ENCODE results near the gene PARVA. TPM values are rescaled to one million over a fixed set of nuclear protein-coding genes. Genes with fewer than 3 reads are reported as not detected.

Gene PARVA
- total RNA-seq, 2 experiments from 2014 or later: 0.08 to 0.98 TPM

- CTCF ChIA-PET: interaction anchor here (0.7 kb wide), 1 partner anchor 380 kb away, joined by 5 read pairs; no protein-coding TSS in a partner anchor
- intact Hi-C loops (cut with DNase I, micrococcal nuclease): no loop called here
Observed at GRCh38 chr11:12508151-12508751, 130.9 kb downstream of the PARVA start.

GRCh38 chr11:12509371-12509770 is 132.0 kb downstream of the PARVA start:
- Mint-ChIP-seq H3K36me3 (ENCODE audit: low read depth) (no peaks in the 10 kb centered on the region), H3K4me1 (ENCODE audit: low read depth) (no peaks in the 10 kb centered on the region), H3K27me3 (no peaks in the 10 kb centered on the region), H3K27ac (no peak overlapping the region), H3K9me3 (no peaks in the 10 kb centered on the region), H3K4me3 (no peak overlapping the region)
- intact Hi-C loops (cut with DNase I, micrococcal nuclease): no loop called here
- Histone ChIP-seq H3K36me3 (ENCODE audit: insufficient read depth, low read length) (no peaks in the 10 kb centered on the region), H3K4me1 (ENCODE audit: insufficient read depth, low read length) (no peaks in the 10 kb centered on the region), H3K4me3 (ENCODE audit: low read length) (no peak overlapping the region), H3K27ac (ENCODE audit: low read depth in 1 of 2, low read length in 2 of 2) (no peak overlapping the region), H3K27me3 (ENCODE audit: control insufficient read depth in 1 of 2, insufficient read depth in 2 of 2, low read length in 2 of 2) (no peaks in the 10 kb centered on the region), H3K9me3 (ENCODE audit: control insufficient read depth in 1 of 2, insufficient read depth in 1 of 2, low read length in 2 of 2) (no peaks in the 10 kb centered on the region)
- TF ChIP-seq, protein P1, sequence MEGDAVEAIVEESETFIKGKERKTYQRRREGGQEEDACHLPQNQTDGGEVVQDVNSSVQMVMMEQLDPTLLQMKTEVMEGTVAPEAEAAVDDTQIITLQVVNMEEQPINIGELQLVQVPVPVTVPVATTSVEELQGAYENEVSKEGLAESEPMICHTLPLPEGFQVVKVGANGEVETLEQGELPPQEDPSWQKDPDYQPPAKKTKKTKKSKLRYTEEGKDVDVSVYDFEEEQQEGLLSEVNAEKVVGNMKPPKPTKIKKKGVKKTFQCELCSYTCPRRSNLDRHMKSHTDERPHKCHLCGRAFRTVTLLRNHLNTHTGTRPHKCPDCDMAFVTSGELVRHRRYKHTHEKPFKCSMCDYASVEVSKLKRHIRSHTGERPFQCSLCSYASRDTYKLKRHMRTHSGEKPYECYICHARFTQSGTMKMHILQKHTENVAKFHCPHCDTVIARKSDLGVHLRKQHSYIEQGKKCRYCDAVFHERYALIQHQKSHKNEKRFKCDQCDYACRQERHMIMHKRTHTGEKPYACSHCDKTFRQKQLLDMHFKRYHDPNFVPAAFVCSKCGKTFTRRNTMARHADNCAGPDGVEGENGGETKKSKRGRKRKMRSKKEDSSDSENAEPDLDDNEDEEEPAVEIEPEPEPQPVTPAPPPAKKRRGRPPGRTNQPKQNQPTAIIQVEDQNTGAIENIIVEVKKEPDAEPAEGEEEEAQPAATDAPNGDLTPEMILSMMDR (IDR thresholded peaks at IDR 0.05): no peak
- POLR2A ChIA-PET: no interaction called here
- ATAC-seq (ENCODE audit: poor library complexity) (no peak), DNase-seq (no peak)
- CTCF ChIA-PET: no interaction called here

More at GRCh38 chr11:12508151-12508751, 130.9 kb downstream of the PARVA start:
- no peak overlapping the region for H3K4me3 Mint-ChIP-seq
- H3K27ac Mint-ChIP-seq: no peak overlapping the region
- Histone ChIP-seq H3K4me3 (ENCODE audit: low read length) (no peak overlapping the region), H3K4me1 (ENCODE audit: insufficient read depth, low read length) (no peaks in the 10 kb centered on the region), H3K36me3 (ENCODE audit: insufficient read depth, low read length) (no peaks in the 10 kb centered on the region), H3K9me3 (ENCODE audit: control insufficient read depth in 1 of 2, insufficient read depth in 1 of 2, low read length in 2 of 2) (no peaks in the 10 kb centered on the region), H3K27ac (ENCODE audit: low read depth in 1 of 2, low read length in 2 of 2) (no peak overlapping the region), H3K27me3 (ENCODE audit: control insufficient read depth in 1 of 2, insufficient read depth in 2 of 2, low read length in 2 of 2) (no peaks in the 10 kb centered on the region)
- H3K27me3 Mint-ChIP-seq: no peaks in the 10 kb centered on the region
- DNase-seq (no peak), ATAC-seq (ENCODE audit: poor library complexity) (no peak)
- POLR2A ChIA-PET: no interaction called here
- TF ChIP-seq, protein P1 (IDR thresholded peaks at IDR 0.05): no peak
- H3K36me3 Mint-ChIP-seq (ENCODE audit: low read depth): no peaks in the 10 kb centered on the region
- H3K9me3 Mint-ChIP-seq: no peaks in the 10 kb centered on the region
- no peaks in the 10 kb centered on the region for H3K4me1 Mint-ChIP-seq (ENCODE audit: low read depth)

DNA sequence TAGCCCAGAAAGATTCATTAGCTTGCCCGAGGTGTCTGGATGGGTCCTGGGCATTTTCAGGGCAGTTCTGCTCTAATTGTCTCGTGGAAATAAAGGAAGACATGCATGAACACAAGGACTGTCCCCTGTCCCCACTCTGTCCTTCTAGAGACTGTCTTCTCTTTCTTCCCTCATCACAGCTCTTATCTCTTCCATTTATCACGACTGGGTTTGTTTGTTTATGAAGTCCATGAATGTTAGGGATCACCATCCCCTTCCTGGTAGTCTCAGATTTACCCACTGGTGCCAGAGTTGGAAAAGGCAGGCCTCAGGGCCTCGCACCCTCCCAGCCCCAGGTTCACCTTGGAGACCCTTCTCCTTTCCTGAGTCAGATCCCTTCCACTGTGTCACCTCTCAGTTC is 134.8 kb downstream of the PARVA start:
- H3K9me3 ChIP-seq (ENCODE audit: control insufficient read depth in 1 of 2, insufficient read depth in 1 of 2, low read length in 2 of 2): no peaks in the 10 kb centered on the region
- no peaks in the 10 kb centered on the region for H3K27me3 Mint-ChIP-seq
- no peak overlapping the region for H3K4me3 ChIP-seq (ENCODE audit: low read length)
- TF ChIP-seq, protein P1 (IDR thresholded peaks at IDR 0.05): no peak
- CTCF ChIA-PET: no interaction called here
- H3K27ac Mint-ChIP-seq: no peak overlapping the region
- H3K36me3 Mint-ChIP-seq (ENCODE audit: low read depth): no peaks in the 10 kb centered on the region
- no peaks in the 10 kb centered on the region for H3K4me1 Mint-ChIP-seq (ENCODE audit: low read depth)
- intact Hi-C loops (cut with DNase I, micrococcal nuclease): no loop called here
- no peaks in the 10 kb centered on the region for H3K9me3 Mint-ChIP-seq
- POLR2A ChIA-PET: no interaction called here
- H3K4me1 ChIP-seq (ENCODE audit: insufficient read depth, low read length): no peaks in the 10 kb centered on the region
- DNase-seq: no peak
- no peak for ATAC-seq (ENCODE audit: poor library complexity)
- H3K4me3 Mint-ChIP-seq: no peak overlapping the region
- no peak overlapping the region for H3K27ac ChIP-seq (ENCODE audit: low read depth in 1 of 2, low read length in 2 of 2)
- H3K27me3 ChIP-seq (ENCODE audit: control insufficient read depth in 1 of 2, insufficient read depth in 2 of 2, low read length in 2 of 2): no peaks in the 10 kb centered on the region
- no peaks in the 10 kb centered on the region for H3K36me3 ChIP-seq (ENCODE audit: insufficient read depth, low read length)

Data from CD4-positive, alpha-beta T cell (primary cell).